Suppressor macrophage treated with lipopolysaccharide for 1 hour (primary cell): ENCODE measurements around the gene PFKL.

Source experiments
- DNase-seq, 3 donors: peaks; one replicate each; pipeline ENCODE4 v3.0.0-alpha.2; 2020 to 2022

Gene PFKL

DNA sequence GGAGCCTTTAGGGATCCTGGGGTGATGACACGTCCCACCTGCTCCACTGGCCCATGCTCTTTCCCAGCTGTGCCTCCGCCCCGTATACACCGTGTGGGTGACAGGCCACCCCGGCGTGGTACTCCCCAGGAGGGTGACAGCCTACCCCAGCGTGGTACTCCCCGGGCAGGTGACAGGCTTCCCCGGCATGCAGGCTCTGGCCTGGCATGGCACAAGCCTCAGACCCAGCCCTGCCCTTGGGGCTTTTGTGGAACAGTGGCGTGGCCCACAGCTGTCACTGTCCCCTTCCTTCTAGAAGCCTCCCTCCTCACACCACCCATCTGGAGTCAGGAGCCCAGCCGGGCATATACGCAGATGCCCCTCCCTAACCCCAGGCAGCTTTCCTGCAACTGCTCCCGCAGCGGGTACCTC, 4.7 kb upstream of the PFKL start:
- DNase-seq, result no peak

DNA sequence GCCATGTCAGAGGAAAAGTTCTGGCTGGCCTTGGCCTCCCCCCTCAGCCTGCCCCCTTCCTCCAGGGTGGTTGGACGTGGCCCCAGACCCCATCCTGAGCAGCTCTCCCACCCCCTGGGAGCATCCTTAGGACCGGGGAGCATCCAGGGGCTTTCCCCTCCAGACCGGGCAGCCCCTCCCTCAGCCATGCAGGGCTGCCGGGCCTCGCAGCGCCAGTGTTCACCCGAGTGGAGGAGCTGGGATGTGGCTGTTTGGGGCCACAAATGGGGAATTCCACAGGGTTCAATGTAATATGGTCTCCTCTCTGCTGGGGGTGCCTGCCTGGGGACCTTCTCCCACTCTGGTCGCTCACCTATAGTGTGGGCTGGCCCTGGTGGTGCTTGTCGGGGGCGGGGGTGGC, 4.2 kb upstream of the PFKL start:
- DNase-seq, result no peak

DNA sequence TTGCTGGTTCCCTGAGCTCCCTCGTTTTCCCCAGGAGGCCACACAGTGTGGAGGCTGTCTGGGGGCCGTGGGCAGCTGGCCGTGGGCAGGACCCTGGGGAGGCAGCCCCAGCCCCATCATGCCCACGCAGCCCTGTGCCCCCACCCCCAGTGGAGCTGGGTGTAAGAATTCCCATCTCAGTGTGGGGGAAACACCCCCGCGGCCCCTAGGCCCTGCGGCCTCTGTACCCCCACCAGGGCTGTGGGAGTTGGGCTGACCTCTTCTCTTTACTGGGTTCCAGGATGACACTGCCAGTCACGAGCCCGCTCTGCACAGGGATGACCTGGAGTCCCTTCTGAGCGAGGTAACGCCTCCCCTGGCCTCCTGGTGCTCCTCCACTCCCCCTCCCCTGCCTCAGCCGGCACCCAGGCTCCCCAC, 3.7 kb upstream of the PFKL start:
- DNase-seq, result peak in 1 of 3 donors; percentile 22

DNA sequence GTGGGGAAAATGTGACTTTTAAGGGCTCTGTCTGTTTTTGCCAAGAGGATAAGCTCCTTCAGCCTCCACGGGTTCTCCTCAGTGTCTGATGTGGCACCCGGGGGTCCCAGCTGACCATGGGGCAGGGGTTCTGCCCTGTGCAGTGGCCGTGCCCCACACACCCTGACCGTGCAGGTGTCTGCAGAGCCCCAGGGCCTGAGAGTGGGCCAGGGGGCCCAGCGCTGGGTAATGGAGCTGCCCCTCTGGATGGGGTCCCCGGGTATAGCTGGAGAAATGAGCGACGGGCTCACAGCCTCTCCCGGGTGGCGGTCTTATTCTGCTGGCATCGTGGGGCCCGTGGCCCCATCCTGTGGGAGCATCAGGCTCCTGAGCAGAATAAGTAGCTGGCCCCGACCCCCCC, 2.9 kb upstream of the PFKL start:
- no peak for DNase-seq

DNA sequence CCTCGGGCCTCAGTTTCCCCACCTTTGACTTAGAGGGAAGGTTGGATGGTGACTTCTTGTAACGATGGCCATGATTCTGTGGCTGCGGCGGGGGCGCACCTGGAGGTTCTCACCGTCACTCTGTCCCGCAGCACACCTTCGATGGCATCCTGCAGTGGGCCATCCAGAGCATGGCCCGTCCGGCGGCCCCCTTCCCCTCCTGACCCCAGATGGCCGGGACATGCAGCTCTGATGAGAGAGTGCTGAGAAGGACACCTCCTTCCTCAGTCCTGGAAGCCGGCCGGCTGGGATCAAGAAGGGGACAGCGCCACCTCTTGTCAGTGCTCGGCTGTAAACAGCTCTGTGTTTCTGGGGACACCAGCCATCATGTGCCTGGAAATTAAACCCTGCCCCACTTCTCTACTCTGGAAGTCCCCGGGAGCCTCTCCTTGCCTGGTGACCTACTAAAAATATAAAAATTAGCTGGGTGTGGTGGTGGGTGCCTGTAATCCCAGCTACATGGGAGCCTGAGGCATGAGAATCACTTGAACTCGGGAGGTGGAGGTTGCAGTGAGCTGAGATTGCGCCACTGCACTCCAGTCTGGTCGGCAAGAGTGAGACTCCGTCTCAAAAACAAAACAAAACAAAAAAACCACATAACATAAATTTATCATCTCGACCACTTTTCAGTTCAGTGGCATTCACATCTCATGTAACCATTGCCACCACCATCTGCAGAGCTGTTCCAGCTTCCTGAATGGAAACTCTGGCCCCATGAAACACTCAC, 2.1 kb upstream of the PFKL start:
- peak; percentile 95 to 97 (median 95) for DNase-seq

DNA sequence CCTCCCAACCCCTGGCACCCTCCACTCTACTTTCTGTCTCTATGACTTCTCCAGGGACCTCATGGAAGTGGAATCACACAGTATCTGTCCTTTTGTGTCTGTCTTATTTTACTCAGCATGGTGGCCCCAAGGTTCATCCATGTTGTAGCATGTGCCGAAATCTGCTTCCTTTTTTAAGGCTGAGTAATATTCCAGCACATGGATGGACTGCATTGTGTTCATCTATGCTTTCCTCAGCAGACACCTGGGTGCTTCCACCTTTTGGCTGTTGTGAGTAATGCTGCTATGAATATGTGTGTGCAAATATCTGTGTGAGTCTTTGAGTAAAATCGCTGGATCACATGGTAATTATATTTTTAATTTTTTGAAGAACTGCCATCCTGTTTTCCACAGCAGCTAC, 1.6 kb upstream of the PFKL start:
- DNase-seq, result no peak

DNA sequence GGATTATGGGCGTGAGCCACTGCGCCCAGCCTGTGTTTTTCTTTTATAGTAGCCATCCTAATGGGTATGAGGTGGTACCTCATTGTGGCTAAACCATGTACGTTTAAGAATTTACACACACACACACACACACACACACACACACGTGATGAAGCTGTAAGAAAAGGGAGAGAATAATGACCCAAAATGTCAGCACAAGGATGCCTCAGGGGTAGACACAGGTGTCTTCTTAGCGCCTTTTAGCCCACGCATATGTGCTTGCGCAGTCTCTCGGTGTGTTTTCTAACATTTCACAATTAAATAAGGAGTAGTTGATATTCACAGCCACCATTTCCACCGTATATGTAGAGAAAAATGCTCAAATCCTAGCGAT, 782 bp upstream of the PFKL start:
- peak; percentile 22 to 39 (median 32) for DNase-seq

DNA sequence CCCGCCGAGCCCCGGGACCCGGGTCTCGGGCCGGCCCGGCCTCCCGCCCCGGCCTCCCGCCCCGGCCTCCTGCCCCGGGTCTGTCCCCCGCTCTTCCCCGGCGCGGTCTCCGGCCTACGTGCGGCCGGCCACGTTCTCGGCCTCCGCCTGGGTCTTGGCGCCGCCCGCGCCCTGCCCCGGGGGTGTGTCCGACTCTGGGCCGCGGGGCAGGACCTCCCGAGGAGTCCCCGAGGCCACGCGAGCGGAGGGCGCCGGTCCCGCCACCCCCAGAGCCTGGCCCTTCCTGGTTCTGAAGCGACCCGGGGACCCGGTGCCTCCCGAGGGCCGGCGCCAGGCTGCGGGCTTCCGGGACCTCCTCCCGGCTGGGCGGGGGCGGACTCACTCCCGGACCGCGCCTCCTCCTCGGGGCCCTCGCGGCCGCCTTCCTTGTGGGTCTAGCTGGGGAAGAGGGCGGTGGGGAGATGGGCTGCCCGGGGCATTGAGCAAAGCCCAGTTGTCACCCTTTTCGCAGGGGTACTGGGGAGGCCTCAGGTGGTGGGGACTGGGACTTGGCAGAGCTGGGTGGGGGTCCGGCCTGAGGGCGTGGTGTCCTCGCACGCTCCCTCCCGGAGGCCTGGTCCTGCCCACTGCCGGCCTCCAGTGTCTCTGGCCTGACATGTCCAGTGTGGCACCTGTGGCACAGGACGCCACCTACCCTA, 558 bp downstream of the PFKL start:
- peak; percentile 71 to 92 (median 83) for DNase-seq

DNA sequence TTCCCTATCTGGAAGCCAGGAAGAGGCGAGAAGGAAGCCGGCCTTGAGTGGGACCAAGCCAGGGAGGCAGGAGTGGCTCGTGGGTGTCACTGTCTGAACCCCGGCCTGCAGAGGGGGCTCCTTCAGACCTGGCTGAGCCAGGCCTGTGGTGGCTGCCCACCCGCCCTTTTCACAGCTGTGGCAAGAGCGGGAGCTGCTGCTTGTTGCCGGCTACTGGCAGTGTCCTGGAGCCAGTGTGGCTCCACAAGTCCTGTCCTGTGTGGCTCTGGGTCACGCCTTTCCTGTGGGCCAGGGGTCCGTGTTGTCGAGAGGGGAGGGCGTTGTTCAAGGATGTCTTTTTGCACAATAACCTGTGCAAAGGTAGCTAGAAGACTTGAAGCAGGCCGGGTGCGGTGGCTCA, 1.3 kb downstream of the PFKL start:
- no peak for DNase-seq

DNA sequence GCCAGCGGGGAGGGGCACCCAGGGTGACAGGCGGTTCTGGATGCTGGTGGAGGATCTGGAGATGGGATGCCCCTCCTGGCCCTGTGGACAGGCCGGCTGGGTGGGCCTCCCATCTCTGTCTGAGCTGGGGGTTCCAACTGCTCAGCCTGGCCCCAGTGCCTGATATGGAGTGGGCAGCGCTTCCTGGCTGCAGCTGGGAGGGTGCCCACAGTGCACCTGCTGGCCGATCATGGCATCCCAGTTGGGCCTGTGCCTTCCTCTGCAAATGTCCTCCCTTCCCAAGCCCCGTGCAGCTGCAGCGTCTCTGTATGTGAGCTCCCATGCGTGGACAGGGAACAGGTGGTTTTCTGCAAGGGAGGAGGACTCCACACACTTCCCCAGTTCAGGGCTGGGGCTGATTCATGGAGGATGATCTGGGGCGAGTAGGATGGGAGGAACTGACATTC, 2.1 kb downstream of the PFKL start:
- peak; percentile 37 to 64 (median 59) for DNase-seq

DNA sequence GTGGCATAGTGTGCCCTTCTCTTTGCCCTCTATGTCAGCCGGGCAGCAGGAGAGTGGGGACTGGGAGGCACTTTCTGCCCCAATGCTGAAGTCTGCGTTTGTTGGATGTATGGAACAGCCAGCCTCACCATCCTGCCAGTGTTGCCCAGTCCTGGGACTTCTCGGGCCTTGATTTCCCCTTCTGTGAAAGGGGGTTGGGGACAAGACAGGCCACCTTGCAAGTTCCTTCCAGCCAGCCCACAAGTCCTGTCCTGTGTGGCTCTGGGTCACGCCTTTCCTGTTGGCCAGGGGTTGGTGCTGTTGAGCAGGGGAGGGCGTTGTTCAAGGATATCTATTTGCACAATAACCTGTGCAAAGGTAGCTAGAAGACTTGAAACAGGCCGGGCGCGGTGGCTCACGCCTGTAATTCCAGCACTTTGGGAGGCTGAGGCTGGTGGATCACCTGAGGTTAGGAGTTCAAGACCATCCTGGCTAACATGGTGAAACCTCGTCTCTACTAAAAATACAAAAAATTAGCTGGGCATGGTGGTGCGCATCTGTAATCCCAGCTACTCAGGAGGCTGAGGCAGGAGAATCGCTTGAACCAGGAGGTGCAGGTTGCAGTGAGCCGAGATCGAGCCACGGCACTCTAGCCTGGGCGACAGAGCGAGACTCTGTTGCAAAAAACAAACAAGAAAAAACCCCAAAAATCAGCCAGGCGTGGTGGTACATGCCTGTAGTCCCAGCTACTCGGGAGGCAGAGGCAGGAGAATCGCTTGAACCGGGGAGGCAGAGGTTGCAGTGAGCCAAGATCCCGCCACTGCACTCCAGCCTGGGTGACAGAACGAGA, 2.9 kb downstream of the PFKL start:
- peak in 1 of 3 donors; percentile 24 for DNase-seq

DNA sequence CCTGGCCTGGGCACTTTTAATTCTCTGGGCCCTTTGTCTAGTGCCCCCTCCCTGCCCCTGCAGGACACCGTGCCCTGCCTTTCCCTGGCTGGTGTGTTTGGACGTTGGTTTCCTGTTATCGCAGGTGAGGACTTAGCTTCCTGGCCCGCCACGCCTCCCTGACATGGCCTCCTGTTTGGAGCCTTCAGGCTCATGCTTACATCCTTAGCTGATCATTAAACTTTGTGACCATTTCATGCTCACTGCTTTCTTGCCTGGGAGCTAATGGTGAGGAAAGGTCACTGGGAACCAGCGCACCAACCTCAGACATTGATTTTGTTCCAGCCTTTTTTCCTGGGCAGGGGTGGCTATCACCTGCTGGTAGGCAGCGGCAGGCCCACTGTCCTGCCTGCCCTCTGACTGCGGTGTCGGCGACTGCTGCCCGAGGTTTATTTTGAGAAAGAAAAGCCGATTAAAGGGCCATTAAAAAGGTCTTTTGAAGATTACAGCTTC, 3.7 kb downstream of the PFKL start:
- no peak for DNase-seq

DNA sequence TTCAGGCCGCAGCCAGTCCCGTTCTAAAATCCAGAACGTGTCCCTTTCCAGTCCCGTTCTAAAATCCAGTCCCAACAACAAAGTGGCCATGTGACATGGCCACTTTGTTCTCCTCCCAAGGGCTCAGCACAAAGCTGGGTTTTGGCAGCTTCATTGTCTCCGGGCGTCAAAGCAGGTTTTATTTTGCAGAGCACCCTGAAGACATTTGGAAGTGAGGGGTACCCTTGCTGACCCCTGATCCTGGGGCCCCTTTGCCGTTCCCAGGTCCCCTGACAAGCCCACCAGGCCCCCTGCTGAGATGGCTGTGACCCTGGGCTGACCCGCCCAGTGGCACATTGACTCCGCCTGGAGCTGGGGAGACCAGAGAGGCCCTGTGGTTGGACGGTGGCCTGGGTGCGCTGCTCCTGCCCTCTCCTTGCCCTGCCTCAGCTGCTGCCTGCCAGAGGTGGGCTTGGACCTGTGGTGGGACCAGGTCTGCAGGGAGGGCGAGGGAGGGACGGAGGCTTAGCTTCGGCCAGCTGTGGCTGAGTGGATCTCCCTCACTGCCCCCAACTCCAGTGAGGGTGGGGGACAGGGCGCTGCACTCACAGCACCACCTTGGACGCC, 4.3 kb downstream of the PFKL start:
- no peak for DNase-seq

DNA sequence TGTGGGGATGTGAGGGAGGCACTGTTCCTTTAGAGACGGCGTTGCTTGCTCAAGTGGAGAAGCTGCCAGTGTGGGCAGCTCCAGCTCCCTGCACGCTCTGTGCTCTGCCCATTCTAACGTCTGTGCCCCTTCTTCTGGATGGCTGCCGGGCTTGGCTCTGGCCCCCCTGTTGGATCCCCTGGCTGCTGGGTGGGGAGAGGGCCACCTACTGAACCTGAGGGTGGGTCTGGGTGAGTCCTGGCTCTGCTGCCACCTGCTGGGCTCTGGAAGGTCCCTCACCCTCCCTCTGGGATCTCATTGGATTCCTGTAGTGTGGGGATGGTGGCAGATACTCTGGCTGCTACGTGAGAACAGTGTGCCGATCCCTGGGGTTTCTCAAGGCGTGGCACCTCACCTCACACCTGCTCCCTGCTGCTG, 5.0 kb downstream of the PFKL start:
- DNase-seq, result peak; percentile 44 to 66 (median 55)

DNA sequence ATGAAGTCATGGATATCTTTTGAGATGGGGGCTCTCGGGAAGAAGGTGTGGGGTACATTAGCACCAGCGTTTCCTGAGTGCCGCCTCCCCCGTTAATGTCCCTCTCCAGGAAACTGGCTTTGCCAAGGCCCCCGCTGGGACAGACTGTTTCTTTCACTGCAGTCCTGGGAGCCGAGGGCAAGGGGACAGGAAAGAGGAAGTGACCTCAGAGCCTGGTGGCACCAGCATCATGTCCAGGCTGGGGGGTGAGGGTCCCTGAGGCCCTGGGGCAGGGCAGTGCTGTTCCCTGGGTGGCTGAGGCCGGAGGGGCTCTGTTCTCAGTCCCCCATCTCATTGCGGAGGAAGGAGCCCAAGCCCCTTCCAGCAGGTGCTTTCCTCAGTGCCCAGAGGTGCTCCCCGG, 5.8 kb downstream of the PFKL start:
- peak; percentile 31 to 57 (median 37) for DNase-seq

DNA sequence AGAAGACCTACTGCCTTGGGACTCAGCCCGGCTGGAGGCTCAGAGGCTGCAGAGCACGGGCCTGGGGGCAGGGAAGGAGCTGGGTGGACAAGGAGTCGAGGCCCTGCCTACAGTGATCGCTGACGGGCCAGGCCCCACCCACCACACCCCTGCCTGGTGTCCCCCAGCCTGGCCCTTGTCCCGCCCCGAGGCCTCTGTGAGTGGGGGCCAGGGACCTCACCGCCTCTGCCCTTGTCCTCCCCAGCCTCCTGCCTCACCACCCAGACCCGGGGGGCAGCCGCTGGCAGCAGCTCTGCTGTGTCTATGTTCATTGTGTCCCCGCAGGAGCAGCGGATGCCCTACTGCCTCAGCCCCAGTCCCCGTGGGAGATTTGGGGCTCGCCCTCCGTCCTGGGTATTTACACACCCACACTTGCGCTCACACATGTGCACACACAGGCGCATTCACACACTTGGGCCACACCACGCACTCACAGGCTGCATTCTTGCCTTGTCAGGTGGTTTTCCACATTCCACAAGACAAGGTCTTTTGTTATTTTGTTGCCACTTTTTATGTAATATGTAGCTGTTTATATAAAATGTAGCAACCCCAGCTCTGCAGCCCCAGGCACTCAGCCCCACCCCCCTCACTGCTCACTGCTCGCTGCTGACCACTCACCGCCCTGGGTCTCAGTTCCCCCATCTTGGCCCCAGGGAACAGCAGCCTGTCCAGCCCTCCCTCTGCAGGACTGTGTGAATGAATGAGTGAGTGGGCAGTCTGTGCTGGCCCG, 7.3 kb downstream of the PFKL start:
- DNase-seq, result no peak

DNA sequence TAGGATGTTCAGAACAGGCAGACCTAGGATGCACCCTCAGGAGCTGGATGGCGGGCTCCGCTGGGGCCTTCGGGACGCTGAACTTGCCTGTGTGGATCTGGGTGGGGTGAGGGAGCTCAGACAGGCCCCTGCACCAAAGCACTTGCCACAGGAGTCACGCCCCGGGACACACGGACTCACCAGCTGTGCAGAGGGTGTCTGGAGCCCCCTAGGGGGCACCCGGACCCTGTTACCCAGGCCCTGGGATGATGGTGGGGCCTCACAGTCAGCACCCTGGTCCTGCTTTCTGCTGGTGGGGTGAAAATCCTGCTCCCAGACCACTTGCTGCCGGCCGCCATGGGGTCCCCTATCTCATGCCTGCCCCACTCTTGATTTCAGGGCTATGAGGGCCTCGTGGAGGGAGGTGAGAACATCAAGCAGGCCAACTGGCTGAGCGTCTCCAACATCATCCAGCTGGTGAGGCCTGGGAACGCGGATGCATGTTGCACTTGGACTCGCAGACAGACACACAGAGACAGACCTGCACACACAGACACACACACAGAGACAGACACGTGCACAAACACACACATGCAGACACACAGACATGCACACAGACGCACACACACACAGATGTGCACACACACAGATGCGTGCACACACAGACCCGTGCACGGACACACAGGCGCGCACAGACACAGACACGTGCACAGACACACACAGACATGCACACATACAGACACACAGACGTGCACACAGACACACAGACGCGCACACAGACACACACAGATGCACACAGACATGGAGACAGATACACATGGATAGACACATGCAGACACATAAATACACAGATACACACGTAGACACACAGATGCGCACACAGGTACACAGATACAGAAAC, 11.0 kb downstream of the PFKL start:
- DNase-seq, result no peak

DNA sequence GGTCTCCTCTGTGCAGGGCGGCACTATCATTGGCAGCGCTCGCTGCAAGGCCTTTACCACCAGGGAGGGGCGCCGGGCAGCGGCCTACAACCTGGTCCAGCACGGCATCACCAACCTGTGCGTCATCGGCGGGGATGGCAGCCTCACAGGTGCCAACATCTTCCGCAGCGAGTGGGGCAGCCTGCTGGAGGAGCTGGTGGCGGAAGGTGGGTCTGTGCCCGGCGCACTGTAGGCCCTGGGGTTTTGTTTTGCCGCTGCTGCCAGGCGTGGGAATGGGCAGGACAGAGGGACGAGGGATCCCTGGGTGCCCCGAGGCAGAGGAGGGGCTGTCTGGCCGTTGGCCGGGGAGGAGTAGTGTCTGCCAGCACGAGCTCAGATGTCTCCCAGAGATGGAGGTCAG, 12.2 kb downstream of the PFKL start:
- DNase-seq, result no peak

DNA sequence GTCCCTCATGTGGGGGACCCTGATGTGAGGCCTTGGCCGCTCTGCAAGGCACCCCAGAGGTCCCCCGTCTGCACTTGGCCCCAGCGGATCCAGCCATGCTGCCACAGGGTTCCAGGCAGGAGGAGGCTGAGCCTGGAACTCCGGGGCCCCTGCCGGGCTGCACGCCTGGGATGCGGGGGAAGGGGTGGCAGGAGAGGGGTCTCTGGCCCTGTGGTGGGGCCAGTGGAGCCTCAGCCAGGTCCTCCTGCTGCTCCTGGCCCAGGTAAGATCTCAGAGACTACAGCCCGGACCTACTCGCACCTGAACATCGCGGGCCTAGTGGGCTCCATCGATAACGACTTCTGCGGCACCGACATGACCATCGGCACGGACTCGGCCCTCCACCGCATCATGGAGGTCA, 12.9 kb downstream of the PFKL start:
- no peak for DNase-seq

DNA sequence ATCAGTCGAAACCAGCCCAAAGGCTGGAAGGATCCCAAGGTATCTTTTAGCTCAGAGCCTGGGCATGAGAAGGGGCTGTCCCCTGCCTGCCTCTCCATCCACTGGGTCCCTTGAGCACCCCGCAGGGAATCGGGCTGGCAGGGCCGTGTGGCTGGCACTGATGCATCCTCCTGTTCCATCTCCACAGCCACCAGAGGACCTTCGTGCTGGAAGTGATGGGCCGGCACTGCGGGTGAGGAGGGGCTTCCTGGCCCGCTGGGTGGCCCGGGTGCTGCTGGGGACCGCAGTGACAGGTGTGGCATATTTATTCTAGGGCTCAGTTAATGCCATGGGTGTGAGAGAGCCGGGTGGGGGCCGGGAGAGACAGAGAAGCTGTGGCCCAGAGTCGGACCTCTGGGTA, 13.6 kb downstream of the PFKL start:
- DNase-seq, result no peak

DNA sequence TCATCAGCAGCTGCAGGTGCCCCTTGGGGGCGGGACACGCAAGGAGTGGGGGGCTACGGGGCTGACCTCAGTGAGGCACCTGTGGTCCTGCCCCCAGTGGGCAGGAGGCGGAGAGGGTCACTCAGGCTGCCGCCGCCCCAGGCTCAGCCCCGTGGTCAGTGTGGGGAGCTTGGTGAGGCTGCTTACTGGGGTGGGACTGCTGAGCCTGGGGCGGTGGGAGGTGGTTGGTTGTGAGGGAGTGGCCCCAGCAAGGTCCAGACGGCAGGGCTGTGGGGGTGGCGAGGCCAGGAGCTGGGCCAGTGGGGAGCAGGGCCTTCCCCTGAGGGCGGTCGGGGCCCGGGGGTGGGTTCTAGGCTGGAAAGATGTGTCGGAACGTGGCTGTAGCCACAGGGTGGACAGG, 14.3 kb downstream of the PFKL start:
- no peak for DNase-seq
